Gastroesophageal sphincter (tissue), 3 donors: ENCODE measurements around the gene CNNM3.

ENCODE experiments used
- CTCF ChIP-seq, 4 experiments: fragments of 200-600 bp in 2 of 4; fragments of 450-650 bp in 2 of 4; sonication (generic) in 1 of 4; IDR thresholded peaks; one replicate each; pipeline ENCODE4 v1.5.1; 2017 to 2019; ENCODE audit warnings: antibody characterized with exemption in 4 of 4, mild to moderate bottlenecking in 2 of 4, moderate library complexity in 2 of 4
- EP300 ChIP-seq: sonication (generic); formaldehyde crosslinking; IDR thresholded peaks from one replicate; pipeline ENCODE4 v1.6.1; 2017; ENCODE audit warnings: antibody characterized with exemption, mild to moderate bottlenecking
- POLR2A ChIP-seq, 2 donors: fragments of 450-650 bp; IDR thresholded peaks; one replicate each; pipeline ENCODE4 v1.6.1; 2017; ENCODE audit warnings: antibody characterized with exemption in 2 of 2, mild to moderate bottlenecking in 2 of 2, moderate library complexity in 1 of 2
- POLR2AphosphoS5 ChIP-seq: sonication (generic); formaldehyde crosslinking; IDR thresholded peaks from one replicate; pipeline ENCODE4 v1.6.1; 2017; ENCODE audit warnings: antibody characterized with exemption

DNA sequence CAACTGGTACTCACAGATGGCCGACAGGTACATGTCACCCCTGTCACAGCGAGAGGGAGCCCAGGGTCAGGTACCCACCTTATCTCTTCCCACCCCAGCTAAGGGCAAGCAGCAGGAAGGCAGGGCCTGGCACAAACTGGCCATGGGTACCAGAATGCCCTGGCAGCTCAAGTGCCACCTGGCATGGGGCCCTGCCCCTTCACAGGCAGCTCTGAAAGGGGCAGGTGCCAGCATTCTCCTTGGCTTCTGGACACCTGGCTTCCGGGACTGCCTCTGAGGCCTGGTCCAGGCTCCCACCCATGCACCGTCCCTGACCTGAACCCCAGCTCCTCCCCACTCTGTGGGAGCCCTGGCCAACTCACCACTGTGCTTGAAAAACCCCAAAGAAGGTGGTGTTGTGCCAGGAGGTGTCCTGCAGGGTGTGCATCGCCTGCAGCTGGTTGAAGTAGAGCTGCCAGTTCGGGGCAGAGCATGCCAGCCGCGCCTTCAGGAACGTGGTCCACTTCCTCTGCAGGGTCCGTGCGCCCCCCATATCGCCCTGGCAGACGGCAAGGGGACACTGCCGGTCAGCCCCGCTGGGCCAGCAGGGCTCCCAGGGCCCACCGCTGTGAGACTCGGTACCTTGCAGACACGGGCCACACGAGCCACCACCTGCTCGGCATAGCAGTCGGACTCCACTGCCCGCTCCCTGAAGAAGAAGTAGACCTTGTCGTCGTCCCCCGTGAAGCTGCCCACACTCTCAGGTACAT is 48.4 kb downstream of the CNNM3 start:
- no peak for TF ChIP-seq POLR2A (IDR thresholded peaks at IDR 0.05)
- TF ChIP-seq CTCF (IDR thresholded peaks at IDR 0.05), result no peak
- no peak for TF ChIP-seq EP300
- TF ChIP-seq POLR2AphosphoS5, result no peak
